ENCODE measurements around the gene TAF9.

DNA sequence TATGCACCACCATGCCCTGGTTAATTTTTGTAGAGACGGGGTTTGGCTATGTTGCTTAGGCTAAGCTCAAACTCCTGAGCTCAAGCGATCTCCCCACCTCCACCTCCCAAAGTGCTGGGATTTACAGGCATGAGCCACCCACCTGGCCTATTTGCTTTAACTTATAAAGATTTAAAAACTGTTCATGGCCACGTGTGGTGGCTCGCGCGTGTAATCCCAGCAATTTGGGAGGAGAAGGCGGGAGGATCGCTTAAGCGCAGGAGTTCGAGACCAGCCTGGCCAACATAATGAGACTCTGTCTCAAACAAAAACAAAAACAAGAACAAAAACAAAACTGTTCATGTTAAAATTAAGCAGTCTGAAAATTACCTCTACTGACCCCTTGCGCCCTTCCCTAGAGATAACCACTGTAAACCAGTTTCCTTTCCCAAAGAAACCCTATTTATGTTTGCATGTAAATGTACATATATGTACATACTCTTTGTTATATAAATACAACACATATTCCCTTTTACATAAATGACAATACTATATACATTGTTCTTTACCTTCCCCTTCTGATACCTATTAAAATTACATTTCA, 1.5 kb downstream of the TAF9 start:
- TF ChIP-seq, protein P1, sequence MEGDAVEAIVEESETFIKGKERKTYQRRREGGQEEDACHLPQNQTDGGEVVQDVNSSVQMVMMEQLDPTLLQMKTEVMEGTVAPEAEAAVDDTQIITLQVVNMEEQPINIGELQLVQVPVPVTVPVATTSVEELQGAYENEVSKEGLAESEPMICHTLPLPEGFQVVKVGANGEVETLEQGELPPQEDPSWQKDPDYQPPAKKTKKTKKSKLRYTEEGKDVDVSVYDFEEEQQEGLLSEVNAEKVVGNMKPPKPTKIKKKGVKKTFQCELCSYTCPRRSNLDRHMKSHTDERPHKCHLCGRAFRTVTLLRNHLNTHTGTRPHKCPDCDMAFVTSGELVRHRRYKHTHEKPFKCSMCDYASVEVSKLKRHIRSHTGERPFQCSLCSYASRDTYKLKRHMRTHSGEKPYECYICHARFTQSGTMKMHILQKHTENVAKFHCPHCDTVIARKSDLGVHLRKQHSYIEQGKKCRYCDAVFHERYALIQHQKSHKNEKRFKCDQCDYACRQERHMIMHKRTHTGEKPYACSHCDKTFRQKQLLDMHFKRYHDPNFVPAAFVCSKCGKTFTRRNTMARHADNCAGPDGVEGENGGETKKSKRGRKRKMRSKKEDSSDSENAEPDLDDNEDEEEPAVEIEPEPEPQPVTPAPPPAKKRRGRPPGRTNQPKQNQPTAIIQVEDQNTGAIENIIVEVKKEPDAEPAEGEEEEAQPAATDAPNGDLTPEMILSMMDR (IDR thresholded peaks at IDR 0.05) = no peak
- TF ChIP-seq, protein P2, sequence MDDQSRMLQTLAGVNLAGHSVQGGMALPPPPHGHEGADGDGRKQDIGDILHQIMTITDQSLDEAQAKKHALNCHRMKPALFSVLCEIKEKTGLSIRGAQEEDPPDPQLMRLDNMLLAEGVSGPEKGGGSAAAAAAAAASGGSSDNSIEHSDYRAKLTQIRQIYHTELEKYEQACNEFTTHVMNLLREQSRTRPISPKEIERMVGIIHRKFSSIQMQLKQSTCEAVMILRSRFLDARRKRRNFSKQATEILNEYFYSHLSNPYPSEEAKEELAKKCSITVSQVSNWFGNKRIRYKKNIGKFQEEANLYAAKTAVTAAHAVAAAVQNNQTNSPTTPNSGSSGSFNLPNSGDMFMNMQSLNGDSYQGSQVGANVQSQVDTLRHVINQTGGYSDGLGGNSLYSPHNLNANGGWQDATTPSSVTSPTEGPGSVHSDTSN (IDR thresholded peaks at IDR 0.05) = no peak
- TF ChIP-seq, protein P3, sequence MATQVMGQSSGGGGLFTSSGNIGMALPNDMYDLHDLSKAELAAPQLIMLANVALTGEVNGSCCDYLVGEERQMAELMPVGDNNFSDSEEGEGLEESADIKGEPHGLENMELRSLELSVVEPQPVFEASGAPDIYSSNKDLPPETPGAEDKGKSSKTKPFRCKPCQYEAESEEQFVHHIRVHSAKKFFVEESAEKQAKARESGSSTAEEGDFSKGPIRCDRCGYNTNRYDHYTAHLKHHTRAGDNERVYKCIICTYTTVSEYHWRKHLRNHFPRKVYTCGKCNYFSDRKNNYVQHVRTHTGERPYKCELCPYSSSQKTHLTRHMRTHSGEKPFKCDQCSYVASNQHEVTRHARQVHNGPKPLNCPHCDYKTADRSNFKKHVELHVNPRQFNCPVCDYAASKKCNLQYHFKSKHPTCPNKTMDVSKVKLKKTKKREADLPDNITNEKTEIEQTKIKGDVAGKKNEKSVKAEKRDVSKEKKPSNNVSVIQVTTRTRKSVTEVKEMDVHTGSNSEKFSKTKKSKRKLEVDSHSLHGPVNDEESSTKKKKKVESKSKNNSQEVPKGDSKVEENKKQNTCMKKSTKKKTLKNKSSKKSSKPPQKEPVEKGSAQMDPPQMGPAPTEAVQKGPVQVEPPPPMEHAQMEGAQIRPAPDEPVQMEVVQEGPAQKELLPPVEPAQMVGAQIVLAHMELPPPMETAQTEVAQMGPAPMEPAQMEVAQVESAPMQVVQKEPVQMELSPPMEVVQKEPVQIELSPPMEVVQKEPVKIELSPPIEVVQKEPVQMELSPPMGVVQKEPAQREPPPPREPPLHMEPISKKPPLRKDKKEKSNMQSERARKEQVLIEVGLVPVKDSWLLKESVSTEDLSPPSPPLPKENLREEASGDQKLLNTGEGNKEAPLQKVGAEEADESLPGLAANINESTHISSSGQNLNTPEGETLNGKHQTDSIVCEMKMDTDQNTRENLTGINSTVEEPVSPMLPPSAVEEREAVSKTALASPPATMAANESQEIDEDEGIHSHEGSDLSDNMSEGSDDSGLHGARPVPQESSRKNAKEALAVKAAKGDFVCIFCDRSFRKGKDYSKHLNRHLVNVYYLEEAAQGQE (IDR thresholded peaks at IDR 0.05; ENCODE audit: low read depth, low read length) = no peak
- TF ChIP-seq GABPA (IDR thresholded peaks at IDR 0.05; ENCODE audit: low read depth) = no peak
- TF ChIP-seq RAD21 (IDR thresholded peaks at IDR 0.05; ENCODE audit: low read length) = no peak
- no peak for TF ChIP-seq JUND (IDR thresholded peaks at IDR 0.05)
- no peak for TF ChIP-seq NFIC (IDR thresholded peaks at IDR 0.05; ENCODE audit: borderline replicate concordance)
- TF ChIP-seq, protein P4, sequence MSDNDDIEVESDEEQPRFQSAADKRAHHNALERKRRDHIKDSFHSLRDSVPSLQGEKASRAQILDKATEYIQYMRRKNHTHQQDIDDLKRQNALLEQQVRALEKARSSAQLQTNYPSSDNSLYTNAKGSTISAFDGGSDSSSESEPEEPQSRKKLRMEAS (IDR thresholded peaks at IDR 0.05; ENCODE audit: low read depth) = no peak
- TF ChIP-seq CHD2 (IDR thresholded peaks at IDR 0.05; ENCODE audit: low read length, partially characterized antibody) = no peak
- no peak for TF ChIP-seq POLR2AphosphoS5 (IDR thresholded peaks at IDR 0.05; ENCODE audit: low read depth, low read length)
